SU-DHL-6 (cell line): ENCODE data around the gene NXPH1.

ENCODE experiments used
- H2AFZ ChIP-seq: fragments of 200-600 bp; sonication (generic); 2 replicates; pipeline ENCODE4 v1.6.1; 2014; ENCODE audit warnings: low read depth, mild to moderate bottlenecking, moderate library complexity, mixed read lengths, antibody characterized with exemption, low read length; ENCODE audit not compliant: severe bottlenecking
- H3F3A ChIP-seq: fragments of 200-600 bp; shearing (Covaris generic); 2 replicates; pipeline ENCODE4 v1.6.0; 2016; ENCODE audit warnings: antibody characterized with exemption, mild to moderate bottlenecking; ENCODE audit not compliant: insufficient read depth
- H3K27ac ChIP-seq: fragments of 200-600 bp; sonication (generic); 2 replicates; pipeline ENCODE4 v1.5.1; 2016; ENCODE audit warnings: low read depth, mild to moderate bottlenecking, low read length, moderate library complexity, mixed read lengths
- H3K27me3 ChIP-seq: fragments of 200-600 bp; sonication (generic), shearing (Covaris generic); 2 replicates; pipeline ENCODE4 v1.6.0; 2014; ENCODE audit warnings: mild to moderate bottlenecking, low read length
- H3K36me3 ChIP-seq: fragments of 200-600 bp; sonication (generic); 2 replicates; pipeline ENCODE4 v1.6.1; 2014; ENCODE audit warnings: mild to moderate bottlenecking, low read length, mixed read lengths
- H3K4me2 ChIP-seq: fragments of 300-600, 200-600 bp; shearing (Covaris generic), sonication (generic); 2 replicates; pipeline ENCODE4 v1.6.0; 2014; ENCODE audit warnings: low read length, low read depth, mild to moderate bottlenecking; ENCODE audit not compliant: poor library complexity, severe bottlenecking
- H3K4me3 ChIP-seq: fragments of 200-600 bp; sonication (generic); 2 replicates; pipeline ENCODE4 v1.5.1; 2014; ENCODE audit warnings: antibody characterized with exemption, low read length, mild to moderate bottlenecking, mixed read lengths; ENCODE audit not compliant: insufficient read depth, poor library complexity, severe bottlenecking
- H3K79me2 ChIP-seq: fragments of 200-600 bp; sonication (generic); 2 replicates; pipeline ENCODE4 v1.6.1; 2014; ENCODE audit warnings: mild to moderate bottlenecking, low read length, moderate library complexity; ENCODE audit not compliant: insufficient read depth
- H3K9ac ChIP-seq: fragments of 200-600 bp; sonication (generic); 2 replicates; pipeline ENCODE4 v1.7.0; 2014; ENCODE audit warnings: mild to moderate bottlenecking, low read length
- H3K9me2 ChIP-seq: fragments of 200-600 bp; sonication (generic); replicated peaks from 2 replicates; pipeline ENCODE4 v1.6.1; 2014; ENCODE audit warnings: low read length; ENCODE audit not compliant: insufficient read depth
- H3K9me3 ChIP-seq: fragments of 200-600 bp; sonication (generic); 2 replicates; pipeline ENCODE4 v1.6.1; 2014; ENCODE audit warnings: low read length, mixed read lengths; ENCODE audit not compliant: insufficient read depth
- H4K20me1 ChIP-seq: fragments of 200-600 bp; sonication (generic); 2 replicates; pipeline ENCODE4 v1.6.1; 2014; ENCODE audit warnings: low read depth, mild to moderate bottlenecking, antibody characterized with exemption, low read length, moderate library complexity, mixed read lengths
- EZH2phosphoT487 ChIP-seq: fragments of 200-600 bp; sonication (generic), shearing (Covaris generic); conservative IDR thresholded peaks from 2 replicates; pipeline ENCODE4 v1.6.1; 2018; ENCODE audit warnings: mild to moderate bottlenecking, antibody characterized with exemption, low read length, moderate library complexity, mixed read lengths
- TF ChIP-seq, protein P1 (sequence below): fragments of 200-600 bp; sonication (generic); IDR thresholded peaks from one replicate; pipeline ENCODE4 v1.5.1; 2017; ENCODE audit warnings: antibody characterized with exemption, mild to moderate bottlenecking, low read length, moderate library complexity; ENCODE audit not compliant: insufficient read depth, poor library complexity, severe bottlenecking

Gene NXPH1

GRCh38 chr7:8761731-8762130 lies 328.3 kb downstream of the NXPH1 start:
- H3K9me2 ChIP-seq = no peaks in the 10 kb centered on the region
- H3K79me2 ChIP-seq = no peaks in the 10 kb centered on the region
- H3K27ac ChIP-seq = no peak overlapping the region
- no peaks in the 10 kb centered on the region for H3K27me3 ChIP-seq
- no peaks in the 10 kb centered on the region for H3K9me3 ChIP-seq
- no peak overlapping the region for H3K4me3 ChIP-seq
- no peaks in the 10 kb centered on the region for H3F3A ChIP-seq
- no peaks in the 10 kb centered on the region for H3K36me3 ChIP-seq
- no peak overlapping the region for H2AFZ ChIP-seq
- no peak overlapping the region for H3K4me2 ChIP-seq
- no peaks in the 10 kb centered on the region; the same call in 1 of the 2 replicates for H4K20me1 ChIP-seq
- no peak overlapping the region for H3K9ac ChIP-seq
- TF ChIP-seq EZH2phosphoT487 = no peak
- TF ChIP-seq, protein P1, sequence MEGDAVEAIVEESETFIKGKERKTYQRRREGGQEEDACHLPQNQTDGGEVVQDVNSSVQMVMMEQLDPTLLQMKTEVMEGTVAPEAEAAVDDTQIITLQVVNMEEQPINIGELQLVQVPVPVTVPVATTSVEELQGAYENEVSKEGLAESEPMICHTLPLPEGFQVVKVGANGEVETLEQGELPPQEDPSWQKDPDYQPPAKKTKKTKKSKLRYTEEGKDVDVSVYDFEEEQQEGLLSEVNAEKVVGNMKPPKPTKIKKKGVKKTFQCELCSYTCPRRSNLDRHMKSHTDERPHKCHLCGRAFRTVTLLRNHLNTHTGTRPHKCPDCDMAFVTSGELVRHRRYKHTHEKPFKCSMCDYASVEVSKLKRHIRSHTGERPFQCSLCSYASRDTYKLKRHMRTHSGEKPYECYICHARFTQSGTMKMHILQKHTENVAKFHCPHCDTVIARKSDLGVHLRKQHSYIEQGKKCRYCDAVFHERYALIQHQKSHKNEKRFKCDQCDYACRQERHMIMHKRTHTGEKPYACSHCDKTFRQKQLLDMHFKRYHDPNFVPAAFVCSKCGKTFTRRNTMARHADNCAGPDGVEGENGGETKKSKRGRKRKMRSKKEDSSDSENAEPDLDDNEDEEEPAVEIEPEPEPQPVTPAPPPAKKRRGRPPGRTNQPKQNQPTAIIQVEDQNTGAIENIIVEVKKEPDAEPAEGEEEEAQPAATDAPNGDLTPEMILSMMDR = no peak

GRCh38 chr7:8762803-8763202 lies 329.4 kb downstream of the NXPH1 start:
- no peaks in the 10 kb centered on the region; the same call in 1 of the 2 replicates for H4K20me1 ChIP-seq
- TF ChIP-seq, protein P1 = no peak
- no peak for TF ChIP-seq EZH2phosphoT487
- H3K36me3 ChIP-seq = no peaks in the 10 kb centered on the region
- no peak overlapping the region for H2AFZ ChIP-seq
- H3K79me2 ChIP-seq = no peaks in the 10 kb centered on the region
- H3K9me3 ChIP-seq = no peaks in the 10 kb centered on the region
- no peaks in the 10 kb centered on the region for H3F3A ChIP-seq
- H3K27me3 ChIP-seq = no peaks in the 10 kb centered on the region
- no peak overlapping the region for H3K4me3 ChIP-seq
- H3K9me2 ChIP-seq = no peaks in the 10 kb centered on the region
- no peak overlapping the region for H3K4me2 ChIP-seq
- H3K27ac ChIP-seq = no peak overlapping the region
- no peak overlapping the region for H3K9ac ChIP-seq

DNA sequence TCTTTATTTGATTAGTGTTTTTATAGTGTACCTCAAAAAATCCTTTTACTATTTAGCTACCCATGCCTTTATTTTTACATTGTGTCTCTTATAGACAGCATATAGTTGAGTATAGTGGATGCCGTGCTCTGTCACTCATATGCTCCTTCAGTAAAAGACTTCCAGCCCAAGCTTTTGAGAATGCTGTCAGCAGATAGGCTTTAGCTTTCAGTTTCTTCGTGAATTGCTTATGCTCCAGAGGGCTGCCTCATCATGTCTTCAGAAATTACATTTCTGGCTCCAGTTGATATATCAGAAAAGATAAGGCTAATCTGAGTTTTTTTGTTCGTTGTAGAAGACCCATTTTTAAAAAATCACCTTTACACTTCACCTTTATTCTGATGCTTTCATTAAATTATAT lies 332.0 kb downstream of the NXPH1 start:
- Histone ChIP-seq H3K36me3 (no peaks in the 10 kb centered on the region), H3K27ac (no peak overlapping the region), H3K79me2 (no peaks in the 10 kb centered on the region), H3K4me3 (no peak overlapping the region), H2AFZ (no peak overlapping the region), H3K9ac (no peak overlapping the region), H3K9me2 (no peaks in the 10 kb centered on the region), H4K20me1 (no peaks in the 10 kb centered on the region; the same call in 1 of the 2 replicates), H3K9me3 (no peaks in the 10 kb centered on the region), H3F3A (no peaks in the 10 kb centered on the region), H3K27me3 (no peaks in the 10 kb centered on the region), H3K4me2 (no peak overlapping the region)
- no peak for TF ChIP-seq EZH2phosphoT487
- TF ChIP-seq, protein P1 = no peak
